Right lobe of liver (tissue), 6 donors: ENCODE results near the gene CCDC28A. TPM values are rescaled to one million over a fixed set of nuclear protein-coding genes. Genes with fewer than 3 reads are reported as not detected.

Experiments
- ATAC-seq, 4 donors: fragments of 200-7000 bp; cut with Tn5 transposase; one replicate each; pipeline ENCODE4 v1.9.1; 2020; ENCODE audit warnings: mild to moderate bottlenecking in 4 of 4, moderate library complexity in 4 of 4
- DNase-seq, 3 donors: peaks; one replicate each; pipeline ENCODE4 v3.0.0-alpha.2; 2020
- H3K27ac ChIP-seq, 3 donors: fragments of 200-600 bp; one replicate each; pipeline ENCODE4 v1.8.0; 2022
- H3K27me3 ChIP-seq, 2 donors: fragments of 200-600 bp; one replicate each; pipeline ENCODE4 v1.8.0; 2022
- H3K36me3 ChIP-seq, 4 donors: fragments of 200-600 bp; sonication (generic) in 1 of 4; one replicate each; pipeline versions ENCODE4 v1.5.1 to v1.8.0; 2017 to 2022; ENCODE audit warnings: control low read depth in 1 of 4
- H3K4me1 ChIP-seq, 4 donors: fragments of 200-600 bp; sonication (generic) in 1 of 4; one replicate each; pipeline versions ENCODE4 v1.5.1 to v1.8.0; 2017 to 2022; ENCODE audit warnings: control low read depth in 1 of 4
- H3K4me3 ChIP-seq, 3 donors: fragments of 200-600 bp; one replicate each; pipeline ENCODE4 v1.8.0; 2022
- H3K9me3 ChIP-seq, 4 donors: fragments of 200-600 bp; sonication (generic) in 1 of 4; one replicate each; pipeline versions ENCODE4 v1.5.1 to v1.8.0; 2017 to 2022; ENCODE audit warnings: control low read depth in 1 of 4
- CTCF ChIP-seq, 4 donors: fragments of 200-600 bp in 3 of 4; fragments of 450-650 bp in 1 of 4; IDR thresholded peaks; one replicate each; pipeline versions ENCODE4 v1.5.1 to v1.8.0; 2016 to 2022; ENCODE audit warnings: antibody characterized with exemption in 4 of 4, mild to moderate bottlenecking in 2 of 4
- POLR2A ChIP-seq: fragments of 450-650 bp; IDR thresholded peaks from one replicate; pipeline ENCODE4 v1.6.1; 2017; ENCODE audit warnings: antibody characterized with exemption, mild to moderate bottlenecking
- WGBS: methylation state at CpG from one replicate; pipeline ENCODE4 v1.1.6; 2018; ENCODE audit warnings: low coverage, low lambda C conversion rate; ENCODE audit not compliant: insufficient coverage; ENCODE audit errors: missing lambda C conversion rate; 5-methylcytosine and 5-hydroxymethylcytosine counted together
- intact Hi-C, 2 donors: fragments of 100-400 bp; cut with DNase I; formaldehyde crosslinking; loops; one replicate each; pipeline versions ENCODE4 v1.11.2 to v1.14.1; 2022
- total RNA-seq, 6 experiments: library from RNA; depleted of rRNA in 2 of 6; stranded (reverse); fragments of >200 nt in 2 of 6; fragmentation: NEBNext Ultra II Directional in 3 of 6; extraction: Animal tissue kit (Norgen Biotek cat#: 25700) in 3 of 6; gene quantifications; one replicate each; pipeline versions ENCODE4 v1.1.0 to v1.2.4, GENCODE V29; 2016 to 2023
- donor health status: DM: no; HTN: yes; CAD: no.
- donor health status: DM: no; HTN: no; CAD: no.
- donor health status: DM: no; HTN: no; CAD: no.
- donor health status: DM: no; HTN: yes; CAD: no.
- donor health status: DM: no; HTN: yes; CAD: no.

Gene CCDC28A
- total RNA-seq, 6 experiments from 2014 or later = 14.6 to 27.1 (median 17.2) TPM

DNA sequence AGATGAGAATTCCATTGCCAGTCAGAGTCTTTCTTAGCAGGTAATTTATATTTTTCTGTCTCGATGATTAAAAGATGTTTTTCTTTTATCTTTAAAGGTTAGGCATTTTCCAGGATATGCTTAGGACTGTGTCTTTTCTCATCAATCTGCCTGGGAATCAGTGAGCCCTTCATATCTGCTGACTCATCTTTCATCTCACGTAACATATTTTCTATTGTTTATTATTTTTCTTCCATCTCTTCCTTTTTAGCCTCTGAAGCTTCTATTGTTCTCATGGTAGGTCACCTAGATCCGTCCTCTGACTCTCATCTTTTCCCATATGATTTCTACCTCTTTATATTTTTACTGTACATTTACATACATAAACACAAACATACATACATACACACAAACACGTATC lies 8.7 kb downstream of the CCDC28A start:
- intact Hi-C loops = no loop called here
- H3K9me3 ChIP-seq = no peaks in the 10 kb centered on the region
- H3K4me1 ChIP-seq = no peaks in the 10 kb centered on the region
- H3K27me3 ChIP-seq = no peaks in the 10 kb centered on the region
- H3K4me3 ChIP-seq = no peak overlapping the region
- H3K27ac ChIP-seq = no peak overlapping the region
- no peak for TF ChIP-seq CTCF (IDR thresholded peaks at IDR 0.05)
- TF ChIP-seq POLR2A = no peak
- peaks cover 0 to 28% (median 8%) of the 10 kb centered on the region in 4 donors for H3K36me3 ChIP-seq
- no peak for ATAC-seq
- WGBS = 69% methylated on average over 4 of the region's 4 CpGs
- no peak for DNase-seq

DNA sequence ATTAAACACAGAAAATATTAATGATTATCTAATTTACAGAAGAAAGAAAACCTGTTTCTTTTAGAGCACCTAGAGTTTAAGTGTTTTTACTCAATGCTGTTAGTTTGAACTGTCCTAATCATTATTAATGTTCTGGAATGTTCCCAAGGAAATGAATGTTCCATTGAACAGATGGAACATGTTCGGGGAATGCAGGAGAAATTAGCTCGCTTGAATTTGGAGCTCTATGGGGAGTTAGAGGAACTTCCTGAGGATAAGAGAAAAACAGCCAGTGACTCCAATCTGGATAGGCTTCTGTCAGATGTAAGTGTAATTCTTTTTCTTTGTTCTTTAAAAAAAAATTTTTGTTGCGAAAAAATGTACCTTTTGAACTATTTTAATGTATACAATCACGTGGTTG lies 11.5 kb downstream of the CCDC28A start:
- no peak overlapping the region for H3K4me3 ChIP-seq
- no peaks in the 10 kb centered on the region for H3K9me3 ChIP-seq
- H3K27ac ChIP-seq = no peak overlapping the region
- TF ChIP-seq CTCF (IDR thresholded peaks at IDR 0.05) (no peak), POLR2A (no peak)
- intact Hi-C loops = no loop called here
- 83% methylated on average over 4 of the region's 4 CpGs for WGBS
- no peak for ATAC-seq
- no peaks in the 10 kb centered on the region for H3K4me1 ChIP-seq
- no peaks in the 10 kb centered on the region for H3K27me3 ChIP-seq
- H3K36me3 ChIP-seq = peaks cover 0 to 40% (median 8%) of the 10 kb centered on the region in 4 donors
- DNase-seq = no peak

GRCh38 chr6:138785980-138786379 lies 12.4 kb downstream of the CCDC28A start:
- 70% methylated on average over 3 of the region's 3 CpGs for WGBS
- ATAC-seq (no peak), DNase-seq (no peak)
- Histone ChIP-seq H3K4me3 (no peak overlapping the region), H3K27ac (no peak overlapping the region), H3K27me3 (no peaks in the 10 kb centered on the region), H3K36me3 (peaks cover 0 to 42% (median 7%) of the 10 kb centered on the region in 4 donors), H3K9me3 (no peaks in the 10 kb centered on the region), H3K4me1 (no peaks in the 10 kb centered on the region)
- no peak for TF ChIP-seq POLR2A
- no peak for TF ChIP-seq CTCF (IDR thresholded peaks at IDR 0.05)
- intact Hi-C loops = no loop called here

DNA sequence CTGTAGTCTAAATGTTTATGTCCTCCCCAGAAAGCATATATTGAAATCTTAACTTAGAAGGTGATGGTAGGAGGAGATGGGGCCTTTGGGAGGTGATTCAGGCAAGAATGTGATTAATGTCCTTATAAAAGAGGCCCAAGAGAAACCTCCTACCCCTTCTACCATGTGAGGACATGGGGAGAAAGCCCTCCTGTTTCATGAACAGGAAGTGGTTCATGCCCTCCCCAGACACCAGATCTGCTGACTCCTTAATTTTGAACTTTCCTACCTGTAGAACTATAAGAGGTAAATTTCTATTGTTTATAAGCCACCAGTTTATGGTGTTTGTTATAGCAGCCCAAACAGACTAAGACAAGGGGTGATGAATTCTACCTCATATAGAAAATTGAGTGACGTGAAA lies 13.6 kb downstream of the CCDC28A start:
- WGBS = 94% methylated on average over 1 of the region's 1 CpG
- intact Hi-C loops = no loop called here
- no peaks in the 10 kb centered on the region for H3K27me3 ChIP-seq
- H3K4me3 ChIP-seq = no peak overlapping the region
- TF ChIP-seq CTCF (IDR thresholded peaks at IDR 0.05) = no peak
- TF ChIP-seq POLR2A = no peak
- H3K9me3 ChIP-seq = no peaks in the 10 kb centered on the region
- ATAC-seq (no peak), DNase-seq (no peak)
- H3K36me3 ChIP-seq = peaks cover 0 to 46% (median 2%) of the 10 kb centered on the region in 4 donors
- H3K27ac ChIP-seq = no peak overlapping the region
- no peaks in the 10 kb centered on the region for H3K4me1 ChIP-seq
